HG02763 (cell line): ENCODE results near the gene FBN3.

Source experiments
- ATAC-seq: cut with Tn5 transposase; IDR thresholded peaks from one replicate; pipeline ENCODE4 v1.9.1; 2021; ENCODE audit warnings: mild to moderate bottlenecking, moderate library complexity; ENCODE audit not compliant: unreplicated experiment

The FBN3 gene

GRCh38 chr19:8094336-8094735, 55.1 kb downstream of the FBN3 start:
- ATAC-seq, result no peak

DNA sequence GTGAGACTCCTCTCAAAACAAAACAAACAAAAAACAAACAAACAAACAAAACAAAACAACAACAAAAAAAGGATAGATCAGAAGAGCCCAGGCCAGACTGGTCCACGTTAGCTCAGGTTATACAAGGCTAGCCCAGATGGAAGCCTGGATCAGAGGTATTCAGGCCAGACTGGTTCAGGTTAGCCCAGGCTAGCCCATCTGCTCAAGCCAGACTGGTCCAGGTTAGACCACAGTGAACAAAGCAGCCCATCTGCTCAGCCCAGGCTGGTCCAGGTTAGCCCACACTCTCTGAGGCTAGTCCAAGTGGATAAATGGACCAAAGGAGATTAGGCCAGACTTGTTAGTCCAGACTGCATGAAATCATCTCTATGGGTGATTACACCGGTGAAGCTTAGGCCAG, 55.7 kb downstream of the FBN3 start:
- no peak for ATAC-seq

DNA sequence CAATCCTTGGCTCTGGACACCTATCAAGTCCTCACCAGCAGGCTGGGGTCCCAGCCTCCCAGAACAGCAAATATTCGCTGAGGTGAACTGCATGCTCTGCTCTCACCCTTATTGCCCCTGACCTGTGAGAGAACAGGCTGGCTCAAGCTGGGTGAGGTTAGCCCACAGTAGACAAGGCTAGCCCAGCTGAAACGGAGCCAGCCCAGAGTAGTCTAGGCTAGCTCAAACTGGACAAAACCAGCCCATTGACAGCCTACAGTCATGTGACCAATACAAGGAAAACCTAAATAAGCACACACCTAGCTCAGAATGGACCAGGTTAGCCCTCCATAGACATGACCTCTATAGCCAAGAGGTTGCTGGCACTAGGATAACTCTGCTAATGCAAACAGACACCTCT, 58.4 kb downstream of the FBN3 start:
- ATAC-seq, result no peak

GRCh38 chr19:8089664-8090601, 59.5 kb downstream of the FBN3 start:
- no peak for ATAC-seq

GRCh38 chr19:8088752-8089663, 60.4 kb downstream of the FBN3 start:
- no peak for ATAC-seq

DNA sequence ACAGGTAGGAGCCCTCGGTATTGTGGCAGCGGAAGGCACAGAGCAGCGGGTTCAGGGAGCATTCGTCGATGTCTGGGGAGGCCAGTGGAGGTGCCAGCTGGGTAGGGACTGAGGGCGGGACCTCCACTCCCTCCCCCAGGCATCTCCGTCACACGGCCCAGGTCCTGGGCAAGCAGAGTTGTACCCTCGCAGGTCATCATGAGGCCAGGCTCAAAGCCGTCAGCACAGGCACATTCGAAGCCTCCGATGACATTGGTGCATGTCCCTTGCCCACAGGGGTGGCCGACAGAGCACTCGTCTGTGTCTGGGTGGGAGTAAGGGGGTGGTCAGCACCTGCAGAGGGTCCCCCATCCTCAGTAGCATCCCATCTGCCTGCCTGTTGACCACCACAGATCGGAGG, 61.5 kb downstream of the FBN3 start:
- ATAC-seq, result no peak

- no peak for ATAC-seq
Measured at GRCh38 chr19:8086849-8087248, 62.5 kb downstream of the FBN3 start.

DNA sequence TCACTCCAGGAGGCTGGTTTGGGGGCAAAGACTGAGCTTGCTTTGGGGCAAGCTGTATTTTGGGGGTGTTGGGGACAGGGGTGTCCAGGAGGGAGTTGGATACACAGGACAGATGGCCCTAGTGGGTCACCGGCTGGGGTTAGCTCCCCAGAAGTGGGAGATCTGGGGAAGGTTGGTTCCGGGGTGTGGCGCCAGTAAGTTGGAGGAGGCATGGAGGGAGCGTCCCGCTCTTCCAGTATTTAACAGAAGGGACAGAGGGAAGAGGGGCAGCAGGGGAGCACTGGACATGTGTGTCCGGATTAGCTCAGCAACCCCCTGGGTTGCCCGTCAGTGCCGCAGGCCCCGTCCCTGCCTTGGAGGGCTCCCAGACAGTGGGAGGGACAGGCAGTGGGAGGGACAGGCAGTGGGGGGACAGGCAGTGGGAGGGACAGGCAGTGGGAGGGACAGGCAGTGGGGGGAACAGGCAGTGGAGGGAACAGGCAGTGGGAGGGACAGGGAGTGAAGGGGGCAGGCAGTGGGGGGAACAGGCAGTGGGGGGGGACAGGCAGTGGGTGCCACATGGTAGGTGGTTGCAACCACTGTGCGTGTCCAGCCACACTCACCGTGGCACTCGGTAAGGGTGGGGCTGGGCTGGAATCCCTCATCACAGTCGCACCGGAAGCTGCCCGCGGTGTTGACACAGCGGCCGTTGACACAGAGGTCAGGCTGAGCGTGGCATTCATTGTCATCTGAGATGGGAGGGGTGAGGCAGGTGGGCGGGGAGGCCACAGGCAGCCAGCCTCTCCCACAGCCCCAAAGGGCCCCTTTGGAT, 63.6 kb downstream of the FBN3 start:
- no peak for ATAC-seq

DNA sequence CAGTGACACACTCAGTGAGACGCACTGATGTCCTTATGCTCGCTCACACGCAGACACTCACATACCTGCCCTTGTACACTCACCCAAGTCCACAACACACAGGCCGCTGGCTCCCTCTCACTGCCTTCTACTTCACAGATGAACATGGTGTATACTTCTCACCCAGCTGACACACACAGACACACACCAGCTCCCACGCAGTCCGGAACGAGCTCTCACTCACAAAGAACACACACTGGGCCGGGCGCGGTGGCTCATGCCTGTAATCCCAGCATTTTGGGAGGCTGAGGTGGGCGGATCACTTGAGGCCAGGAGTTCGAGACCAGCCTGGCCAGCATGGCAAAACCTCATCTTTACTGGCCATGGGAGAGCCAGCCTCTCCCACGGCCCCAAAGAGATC, 65.2 kb downstream of the FBN3 start:
- ATAC-seq, result no peak

DNA sequence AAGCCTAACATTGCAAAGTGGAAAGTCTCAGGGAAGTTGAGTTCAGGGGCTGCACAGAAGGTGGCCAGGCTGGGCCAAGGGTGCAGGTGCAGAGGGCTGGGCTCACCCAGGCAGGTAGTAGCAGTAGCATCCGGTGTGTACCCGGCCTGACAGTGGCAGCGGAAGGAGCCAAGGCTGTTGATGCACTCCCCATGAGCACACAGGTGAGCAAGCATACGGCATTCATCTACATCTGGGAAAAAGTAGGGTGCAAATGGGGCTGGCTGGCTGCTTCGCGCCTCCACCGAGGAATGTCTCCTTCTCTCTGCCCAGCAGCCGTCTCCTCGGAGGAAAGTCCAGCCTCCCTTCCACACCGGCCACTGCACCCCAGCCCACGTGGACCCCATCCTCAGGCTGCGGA, 66.3 kb downstream of the FBN3 start:
- ATAC-seq, result no peak

GRCh38 chr19:8081569-8082550, 67.5 kb downstream of the FBN3 start:
- ATAC-seq, result no peak

DNA sequence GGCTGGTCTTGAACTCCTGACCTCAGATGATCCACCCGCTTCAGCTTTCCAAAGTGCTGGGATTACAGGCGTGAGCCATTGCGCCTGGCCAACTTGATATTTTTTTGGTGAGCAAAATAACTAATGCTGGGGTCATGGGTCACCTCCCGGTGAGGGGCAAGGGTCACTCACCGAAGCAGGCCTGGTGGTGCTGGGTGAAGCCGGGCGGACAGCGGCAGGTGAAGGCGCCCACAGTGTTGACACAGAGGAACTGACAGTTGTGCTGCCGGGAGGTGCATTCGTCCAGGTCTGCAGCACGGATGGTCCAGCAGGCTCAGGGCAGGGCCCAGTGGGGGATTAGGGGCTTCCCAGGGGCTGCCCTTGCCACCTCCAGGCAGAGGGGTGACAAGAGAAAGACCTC, 68.6 kb downstream of the FBN3 start:
- ATAC-seq, result no peak

DNA sequence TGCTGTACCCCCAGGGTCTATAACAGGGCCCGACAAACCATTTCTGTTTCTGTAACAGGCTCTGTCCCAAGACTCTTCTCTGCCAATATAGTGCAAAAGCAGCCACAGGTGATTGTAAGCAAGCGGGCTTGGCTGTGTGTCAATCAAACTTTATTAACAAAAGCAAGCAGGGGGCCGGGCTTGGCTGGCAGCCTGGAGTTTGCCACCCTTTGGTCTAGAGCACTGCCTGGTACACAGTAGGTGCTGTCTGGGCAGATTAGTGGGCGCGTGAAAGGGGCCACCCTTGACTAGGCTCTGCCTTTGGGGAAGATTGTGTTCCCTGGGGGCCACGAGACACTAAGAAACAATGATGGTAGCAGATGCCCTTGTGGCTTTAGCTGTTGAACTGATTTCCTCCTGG, 69.4 kb downstream of the FBN3 start:
- ATAC-seq, result no peak

GRCh38 chr19:8075158-8076074, 74.0 kb downstream of the FBN3 start:
- no peak for ATAC-seq

DNA sequence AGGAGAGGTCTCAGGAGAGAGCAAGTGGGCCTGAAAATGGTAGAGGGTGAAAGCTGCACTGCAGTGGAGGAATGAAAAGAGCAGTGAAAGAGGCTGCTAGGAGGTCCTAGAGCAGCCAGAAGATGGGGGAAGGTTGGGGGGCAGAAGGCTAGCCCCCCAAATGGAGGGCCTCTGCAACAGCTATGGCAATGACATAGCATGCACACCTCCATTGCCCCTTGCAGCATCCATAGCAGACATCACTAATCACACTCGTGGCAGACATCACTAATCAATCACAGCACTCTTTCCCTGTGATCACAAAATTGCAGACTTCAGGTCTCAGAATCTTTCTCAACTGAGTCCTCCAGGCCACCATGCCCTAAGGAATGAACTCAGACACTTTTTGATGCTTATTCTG, 74.9 kb downstream of the FBN3 start:
- no peak for ATAC-seq

DNA sequence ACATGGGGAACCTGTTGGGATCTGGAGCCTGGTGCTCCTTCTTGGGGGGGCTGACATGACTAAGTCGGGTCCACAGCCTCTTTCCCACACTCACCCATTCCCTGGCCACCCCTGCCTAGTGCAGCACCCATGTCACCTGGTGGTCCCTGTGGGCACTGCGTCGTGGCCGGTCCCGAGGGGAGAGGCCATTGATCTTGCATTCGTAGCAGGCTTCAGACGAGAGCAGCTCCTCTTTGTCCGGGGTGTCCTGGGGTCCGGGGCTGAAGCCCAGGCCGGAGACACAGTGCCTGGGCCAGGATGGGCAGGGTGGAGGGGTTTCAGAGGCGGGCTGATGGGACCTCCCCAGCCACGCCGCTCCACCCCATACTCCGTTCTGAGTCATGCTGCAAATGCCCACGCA, 77.5 kb downstream of the FBN3 start:
- ATAC-seq, result no peak

- no peak for ATAC-seq
Measured at GRCh38 chr19:8069096-8069973, 80.1 kb downstream of the FBN3 start.

- ATAC-seq, result no peak
Measured at GRCh38 chr19:8065875-8066261, 83.5 kb downstream of the FBN3 start.
